HepG2 (cell line): Measurements from ENCODE around the gene TOB1. TPM values are rescaled to one million over a fixed set of nuclear protein-coding genes. Genes with fewer than 3 reads are reported as not detected.
A peak's percentile ranks its signal among the peaks of the same experiment; 100 is the strongest.

Source experiments
- HES4 ChIP-seq: sonication (generic); formaldehyde crosslinking; IDR thresholded peaks from 2 replicates; pipeline ENCODE4 v1.9.0; 2021; ENCODE audit warnings: mild to moderate bottlenecking, missing genetic modification reagents, borderline replicate concordance
- HMG20B ChIP-seq: conservative IDR thresholded peaks from 2 replicates; pipeline ENCODE4 v1.6.1; 2016; ENCODE audit warnings: missing genetic modification reagents, missing compliant biosample characterization
- MTF2 ChIP-seq: sonication (generic); formaldehyde crosslinking; IDR thresholded peaks from 2 replicates; pipeline ENCODE4 v1.5.0; 2020; ENCODE audit warnings: missing genetic modification reagents, borderline replicate concordance
- NFKBIZ ChIP-seq: IDR thresholded peaks from 2 replicates; pipeline ENCODE4 v1.6.1; 2018; ENCODE audit warnings: missing genetic modification reagents, missing compliant biosample characterization
- RBFOX2 ChIP-seq: fragments of 200-400 bp; formaldehyde crosslinking; IDR thresholded peaks from 2 replicates; pipeline ENCODE4 v1.6.1; 2017; ENCODE audit warnings: low read depth, mild to moderate bottlenecking, low read length
- RBM39 ChIP-seq: fragments of 200-400 bp; formaldehyde crosslinking; IDR thresholded peaks from one replicate; pipeline ENCODE4 v1.6.1; 2018; ENCODE audit warnings: antibody characterized with exemption, mild to moderate bottlenecking, low read depth, low read length; ENCODE audit not compliant: poor library complexity, severe bottlenecking
- SNAI1 ChIP-seq: sonication (generic); formaldehyde crosslinking; IDR thresholded peaks from 2 replicates; pipeline ENCODE4 v1.5.0; 2020; ENCODE audit warnings: mild to moderate bottlenecking, missing genetic modification reagents, borderline replicate concordance
- ZBTB33 ChIP-seq: sonication (generic); formaldehyde crosslinking; IDR thresholded peaks from 2 replicates; pipeline ENCODE4 v1.4.0; 2020; ENCODE audit warnings: missing genetic modification reagents
- ZBTB37 ChIP-seq: sonication (generic); formaldehyde crosslinking; IDR thresholded peaks from 2 replicates; pipeline ENCODE4 v1.4.0; 2020; ENCODE audit warnings: mild to moderate bottlenecking, missing genetic modification reagents
- ZHX2 ChIP-seq, 2 experiments: sonication (generic) in 1 of 2; formaldehyde crosslinking in 1 of 2; IDR thresholded peaks; 2 replicates each; pipeline versions ENCODE4 v1.6.1 to v1.9.0; 2014 to 2022; ENCODE audit warnings: antibody characterized with exemption in 1 of 2, borderline replicate concordance in 1 of 2, inconsistent platforms in 1 of 2, low read depth in 1 of 2, missing genetic modification reagents in 1 of 2
- ZNF10 ChIP-seq: sonication (generic); formaldehyde crosslinking; IDR thresholded peaks from 2 replicates; pipeline ENCODE4 v1.4.0; 2020; ENCODE audit warnings: mild to moderate bottlenecking, low read depth, missing genetic modification reagents, borderline replicate concordance
- ZNF292 ChIP-seq: sonication (generic); formaldehyde crosslinking; IDR thresholded peaks from 2 replicates; pipeline ENCODE4 v1.8.1; 2022; ENCODE audit warnings: mild to moderate bottlenecking, low read depth, missing genetic modification reagents, borderline replicate concordance
- ZNF451 ChIP-seq: sonication (generic); formaldehyde crosslinking; IDR thresholded peaks from 2 replicates; pipeline ENCODE4 v1.5.0; 2020; ENCODE audit warnings: mild to moderate bottlenecking, missing genetic modification reagents
- ZNF574 ChIP-seq: sonication (generic); formaldehyde crosslinking; IDR thresholded peaks from 2 replicates; pipeline ENCODE4 v1.4.0; 2020; ENCODE audit warnings: missing genetic modification reagents
- ZNF780A ChIP-seq: sonication (generic); formaldehyde crosslinking; IDR thresholded peaks from 2 replicates; pipeline ENCODE4 v1.8.0; 2022; ENCODE audit warnings: mild to moderate bottlenecking, missing genetic modification reagents, moderate library complexity
- polyA plus RNA-seq, 8 experiments: library from polyadenylated mRNA; depleted of rRNA in 3 of 8; stranded (reverse) in 7 of 8; unstranded in 1 of 8; fragments of >200 nt; fragmentation: Illumina TruSeq in 4 of 8; extraction: Trizol in 4 of 8; gene quantifications; 2 replicates each; pipeline versions ENCODE4 v1.2.1 to v1.2.3, GENCODE V29; 2011 to 2016; ENCODE audit warnings: low read depth in 4 of 8, missing spikeins in 1 of 8, mixed read lengths in 1 of 8; ENCODE audit not compliant: insufficient read depth in 1 of 8
- total RNA-seq, 5 experiments: library from RNA; depleted of rRNA; stranded (reverse); fragments of >200 nt; fragmentation: Illumina TruSeq; extraction: Trizol; gene quantifications; 2 replicates each; pipeline ENCODE4 v1.2.3, GENCODE V29; 2016; ENCODE audit warnings: low read depth in 1 of 5

Gene TOB1
- total and polyA plus RNA-seq, 2 of the 13 experiments (the other 11 are each of a cell fraction or from before 2014, with no cell fraction given) = 21.9 to 57.7 TPM

- no peak for TF ChIP-seq ZHX2 (IDR thresholded peaks at IDR 0.05; ENCODE audit: low read depth)
- TF ChIP-seq ZHX2 (CRISPR knock-in tag; IDR thresholded peaks at IDR 0.05; ENCODE audit: borderline replicate concordance) = no peak
- no peak for TF ChIP-seq RBFOX2
- TF ChIP-seq HES4 = no peak
- no peak for TF ChIP-seq MTF2 (CRISPR knock-in tag)
- TF ChIP-seq ZNF451 (CRISPR knock-in tag) = no peak
- 0 out of 2 replicates have a peak, but pooled peaks have one; percentile 22 for TF ChIP-seq HMG20B (CRISPR knock-in tag)
- no peak for TF ChIP-seq ZNF780A (CRISPR knock-in tag)
- peak; percentile 54 for TF ChIP-seq ZNF574 (CRISPR knock-in tag)
- peak; percentile 68 for TF ChIP-seq SNAI1 (CRISPR knock-in tag)
- peak; percentile 70; the same call in 1 of the 2 replicates for TF ChIP-seq NFKBIZ (CRISPR knock-in tag)
- TF ChIP-seq ZNF292 (CRISPR knock-in tag) = peak; percentile 36; the same call in 1 of the 2 replicates
- no peak for TF ChIP-seq ZNF10 (CRISPR knock-in tag)
- TF ChIP-seq RBM39 = no peak
- peak; percentile 60 for TF ChIP-seq ZBTB33 (CRISPR knock-in tag)
- TF ChIP-seq ZBTB37 (CRISPR knock-in tag) = peak; percentile 94
Observed at GRCh38 chr17:50890675-50891516, 24.7 kb upstream of the TOB1 start (continued).
